ENCODE measurements around the gene MYO3B.
A peak's percentile ranks its signal among the peaks of the same experiment; 100 is the strongest.

The MYO3B gene

DNA sequence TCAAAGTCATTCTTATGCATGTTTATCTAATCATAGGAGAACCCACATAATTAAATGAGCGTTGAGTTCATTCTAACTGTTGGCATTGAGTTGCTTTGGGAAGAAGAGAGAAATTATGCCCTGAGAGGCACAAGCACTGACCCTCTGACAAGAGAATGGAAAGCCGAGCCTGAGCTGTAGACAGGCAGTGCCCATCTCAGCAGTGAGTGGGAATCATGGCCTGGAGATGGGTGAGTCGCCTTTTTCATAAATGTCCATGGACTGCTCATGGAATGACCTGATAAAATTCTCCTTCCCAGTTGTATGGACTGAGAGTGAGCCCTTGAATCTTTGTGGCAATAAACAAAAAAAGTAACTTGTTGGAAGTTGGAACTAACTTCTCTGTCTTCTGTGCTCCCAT lies 21.4 kb upstream of the MYO3B start:
- DNase-seq (ENCODE audit: low read depth): no peak
- TF ChIP-seq, protein P1, sequence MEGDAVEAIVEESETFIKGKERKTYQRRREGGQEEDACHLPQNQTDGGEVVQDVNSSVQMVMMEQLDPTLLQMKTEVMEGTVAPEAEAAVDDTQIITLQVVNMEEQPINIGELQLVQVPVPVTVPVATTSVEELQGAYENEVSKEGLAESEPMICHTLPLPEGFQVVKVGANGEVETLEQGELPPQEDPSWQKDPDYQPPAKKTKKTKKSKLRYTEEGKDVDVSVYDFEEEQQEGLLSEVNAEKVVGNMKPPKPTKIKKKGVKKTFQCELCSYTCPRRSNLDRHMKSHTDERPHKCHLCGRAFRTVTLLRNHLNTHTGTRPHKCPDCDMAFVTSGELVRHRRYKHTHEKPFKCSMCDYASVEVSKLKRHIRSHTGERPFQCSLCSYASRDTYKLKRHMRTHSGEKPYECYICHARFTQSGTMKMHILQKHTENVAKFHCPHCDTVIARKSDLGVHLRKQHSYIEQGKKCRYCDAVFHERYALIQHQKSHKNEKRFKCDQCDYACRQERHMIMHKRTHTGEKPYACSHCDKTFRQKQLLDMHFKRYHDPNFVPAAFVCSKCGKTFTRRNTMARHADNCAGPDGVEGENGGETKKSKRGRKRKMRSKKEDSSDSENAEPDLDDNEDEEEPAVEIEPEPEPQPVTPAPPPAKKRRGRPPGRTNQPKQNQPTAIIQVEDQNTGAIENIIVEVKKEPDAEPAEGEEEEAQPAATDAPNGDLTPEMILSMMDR (IDR thresholded peaks at IDR 0.05; ENCODE audit: low read depth, low read length): no peak
- TF ChIP-seq MAX (IDR thresholded peaks at IDR 0.05; ENCODE audit: low read depth, low read length) (no peak), MYC (IDR thresholded peaks at IDR 0.05; ENCODE audit: low read depth, low read length) (no peak), POLR2A (IDR thresholded peaks at IDR 0.05; ENCODE audit: extremely low read depth, insufficient read length) (no peak)
- H3K4me3 ChIP-seq (ENCODE audit: low read depth, low read length): no peak overlapping the region

GRCh38 chr2:170157025-170157684 lies 20.8 kb upstream of the MYO3B start:
- TF ChIP-seq, protein P1 (IDR thresholded peaks at IDR 0.05; ENCODE audit: low read depth, low read length): no peak
- TF ChIP-seq MYC (IDR thresholded peaks at IDR 0.05; ENCODE audit: low read depth, low read length) (no peak), POLR2A (IDR thresholded peaks at IDR 0.05; ENCODE audit: extremely low read depth, insufficient read length) (no peak)
- DNase-seq (ENCODE audit: low read depth): no peak
- no peak overlapping the region for H3K4me3 ChIP-seq (ENCODE audit: low read depth, low read length)

DNA sequence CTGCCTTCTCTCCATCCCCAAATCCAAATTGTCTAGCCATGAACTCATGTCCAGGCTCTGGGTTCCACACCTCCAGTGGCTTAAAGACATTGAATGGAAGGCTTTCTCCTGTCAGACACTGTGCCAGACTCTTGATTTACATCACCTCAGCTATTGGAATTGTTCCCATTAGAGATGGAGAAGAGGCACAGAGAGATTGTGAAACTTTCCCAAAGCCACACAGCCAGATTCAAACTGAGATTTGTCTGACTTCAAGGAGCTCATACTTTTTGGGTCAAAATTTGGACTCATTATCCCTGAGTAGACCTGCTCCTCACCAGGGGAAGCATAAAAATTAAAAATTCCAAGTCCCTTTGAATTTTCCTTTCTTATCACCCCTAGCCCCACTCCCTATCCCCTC lies 18.9 kb upstream of the MYO3B start:
- no peak overlapping the region for H3K4me3 ChIP-seq (ENCODE audit: low read depth, low read length)
- DNase-seq (ENCODE audit: low read depth): no peak
- no peak for TF ChIP-seq MYC (IDR thresholded peaks at IDR 0.05; ENCODE audit: low read depth, low read length)
- TF ChIP-seq POLR2A (IDR thresholded peaks at IDR 0.05; ENCODE audit: extremely low read depth, insufficient read length): no peak
- TF ChIP-seq MAX (IDR thresholded peaks at IDR 0.05; ENCODE audit: low read depth, low read length): no peak
- TF ChIP-seq, protein P1 (IDR thresholded peaks at IDR 0.05; ENCODE audit: low read depth, low read length): no peak

DNA sequence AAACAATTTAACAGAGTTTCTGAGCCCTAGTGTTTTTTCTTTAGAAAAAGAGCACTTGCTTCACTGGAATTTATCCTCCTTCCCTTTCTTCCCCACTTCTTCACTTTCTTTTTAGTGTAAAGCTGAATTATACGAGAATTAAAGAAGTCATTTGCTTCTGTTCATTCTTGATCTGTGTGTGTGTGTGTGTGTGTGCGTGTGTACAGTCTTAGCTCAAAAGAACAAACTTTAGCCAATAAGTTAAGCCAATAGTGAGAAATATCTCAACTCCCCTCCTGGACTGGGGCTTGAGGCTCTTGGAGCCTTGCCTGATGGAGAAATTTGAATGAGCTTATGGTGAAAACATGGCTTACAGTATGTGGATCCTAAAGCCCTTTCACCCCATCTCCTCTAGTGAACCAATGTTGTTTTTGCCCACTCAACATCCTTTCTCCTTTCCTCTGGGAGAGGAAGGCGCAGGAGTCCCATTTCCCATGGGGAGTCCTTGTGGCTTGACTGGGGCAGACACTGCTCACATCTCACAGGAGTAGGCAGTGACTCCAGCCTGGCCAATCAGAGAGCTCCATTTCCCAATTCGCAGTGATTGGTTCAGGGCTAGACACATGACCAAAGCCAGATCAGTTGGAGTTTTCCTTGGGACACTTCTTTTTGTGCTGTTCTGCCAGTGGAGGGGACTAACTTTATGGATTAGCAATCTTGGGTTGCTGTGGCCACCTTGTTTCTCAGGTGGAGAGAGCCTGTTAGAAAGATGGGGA lies 16.3 kb upstream of the MYO3B start:
- TF ChIP-seq MYC (IDR thresholded peaks at IDR 0.05; ENCODE audit: low read depth, low read length) (no peak), MAX (IDR thresholded peaks at IDR 0.05; ENCODE audit: low read depth, low read length) (no peak), POLR2A (IDR thresholded peaks at IDR 0.05; ENCODE audit: extremely low read depth, insufficient read length) (no peak)
- H3K4me3 ChIP-seq (ENCODE audit: low read depth, low read length): no peak overlapping the region
- no peak for DNase-seq (ENCODE audit: low read depth)

DNA sequence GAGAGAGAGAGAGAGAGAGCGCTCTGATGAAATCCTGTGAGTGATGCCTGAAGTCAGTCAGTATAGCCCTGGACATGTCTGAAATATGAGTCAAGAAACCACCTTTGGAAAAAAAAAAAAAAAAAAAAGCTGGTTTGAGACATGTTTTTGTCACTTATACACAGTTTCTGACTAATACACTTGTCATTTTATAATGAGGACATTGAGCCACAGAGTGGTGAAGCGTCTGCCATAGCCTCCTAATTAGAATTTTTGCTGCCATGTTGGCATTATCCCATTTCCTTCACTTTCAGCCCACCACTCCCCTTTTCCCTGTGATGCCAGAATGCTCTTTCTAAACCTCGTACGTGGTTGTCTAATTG lies 15.7 kb upstream of the MYO3B start:
- no peak overlapping the region for H3K4me3 ChIP-seq (ENCODE audit: low read depth, low read length)
- no peak for DNase-seq (ENCODE audit: low read depth)
- no peak for TF ChIP-seq MAX (IDR thresholded peaks at IDR 0.05; ENCODE audit: low read depth, low read length)
- TF ChIP-seq MYC (IDR thresholded peaks at IDR 0.05; ENCODE audit: low read depth, low read length): no peak
- no peak for TF ChIP-seq POLR2A (IDR thresholded peaks at IDR 0.05; ENCODE audit: extremely low read depth, insufficient read length)
- TF ChIP-seq, protein P1 (IDR thresholded peaks at IDR 0.05; ENCODE audit: low read depth, low read length): no peak

GRCh38 chr2:170163411-170164065 lies 14.4 kb upstream of the MYO3B start:
- DNase-seq (ENCODE audit: low read depth): peak; percentile 21
- no peak overlapping the region for H3K4me3 ChIP-seq (ENCODE audit: low read depth, low read length)
- no peak for TF ChIP-seq MYC (IDR thresholded peaks at IDR 0.05; ENCODE audit: low read depth, low read length)
- TF ChIP-seq MAX (IDR thresholded peaks at IDR 0.05; ENCODE audit: low read depth, low read length): no peak
- TF ChIP-seq POLR2A (IDR thresholded peaks at IDR 0.05; ENCODE audit: extremely low read depth, insufficient read length): no peak
- TF ChIP-seq, protein P1 (IDR thresholded peaks at IDR 0.05; ENCODE audit: low read depth, low read length): no peak

Measured in NB4 (cell line).